Hypothalamus (tissue), 51 donors: Measurements from ENCODE around the gene CROCC2.

ENCODE experiments used
- DNase-seq, 51 donors: peaks; one replicate each; lab custom pipeline; 2025; lab: John Stamatoyannopoulos, UW

Gene CROCC2

DNA sequence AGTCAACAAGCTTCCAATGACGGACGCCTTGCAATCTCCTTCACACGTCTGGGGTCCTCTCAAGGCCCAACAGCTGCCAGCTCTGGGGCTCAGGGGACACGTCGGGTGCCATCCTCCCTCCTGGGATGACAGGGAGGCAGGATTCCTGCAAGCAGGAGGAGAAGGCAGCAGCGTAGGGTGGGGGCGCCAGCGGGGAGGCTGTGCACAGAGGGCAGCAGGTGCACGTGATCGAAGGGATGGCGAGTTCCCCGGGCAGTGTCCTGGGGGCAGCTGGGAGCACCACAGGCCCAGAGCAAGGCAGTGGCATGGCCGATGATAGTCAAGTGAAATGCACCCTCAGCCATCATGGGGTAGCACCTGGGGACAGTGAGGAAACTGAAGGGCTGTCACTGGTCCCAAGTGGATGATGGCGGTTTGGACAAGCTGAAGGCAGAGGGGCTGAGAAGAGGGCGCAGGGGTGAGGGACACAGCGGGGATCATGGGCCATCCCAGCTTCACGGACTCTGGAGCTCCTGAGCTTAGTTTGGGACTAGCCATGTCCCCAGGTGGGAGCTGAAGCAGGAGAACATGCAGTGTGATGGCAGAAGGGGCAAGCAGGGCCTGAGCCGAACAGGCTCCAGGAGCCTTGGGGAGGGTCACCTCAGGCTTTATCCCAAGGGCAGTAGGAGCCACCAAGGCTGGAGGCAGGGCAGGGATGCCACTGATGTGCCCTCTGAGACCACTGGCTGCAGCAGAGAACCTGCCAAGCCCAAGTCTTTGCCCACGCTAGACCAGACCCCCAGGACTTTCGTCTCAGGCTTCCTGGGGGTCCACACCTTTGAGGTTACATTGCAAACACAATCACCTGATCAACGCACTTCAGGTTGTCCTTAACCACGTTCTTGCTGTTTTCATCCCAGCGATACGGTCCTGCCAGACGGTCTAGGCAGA lies 76.0 kb downstream of the CROCC2 start:
- no peak for DNase-seq

DNA sequence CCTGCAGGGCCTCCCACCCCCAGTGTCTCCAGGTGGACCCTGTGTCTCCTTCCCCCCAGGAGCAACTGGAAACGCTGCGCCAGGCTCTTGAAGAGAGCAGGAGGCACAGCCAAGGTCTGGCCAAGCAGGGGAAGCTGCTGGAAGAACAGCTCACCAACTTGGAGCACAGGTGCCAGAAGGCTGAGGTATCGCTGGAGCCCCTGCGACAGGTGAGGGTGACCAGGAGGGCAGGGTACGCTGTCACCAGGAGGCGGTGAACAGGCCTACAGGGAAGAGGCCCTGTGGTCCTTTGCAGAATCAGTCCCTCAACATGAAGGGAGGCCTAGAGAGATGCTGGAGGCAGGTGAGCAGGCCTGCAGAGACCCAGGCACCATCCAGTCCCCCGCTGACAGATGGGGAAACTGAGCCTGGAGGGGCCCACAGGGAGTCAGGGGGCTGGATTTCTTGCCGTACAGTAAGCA lies 76.7 kb downstream of the CROCC2 start:
- no peak for DNase-seq

DNA sequence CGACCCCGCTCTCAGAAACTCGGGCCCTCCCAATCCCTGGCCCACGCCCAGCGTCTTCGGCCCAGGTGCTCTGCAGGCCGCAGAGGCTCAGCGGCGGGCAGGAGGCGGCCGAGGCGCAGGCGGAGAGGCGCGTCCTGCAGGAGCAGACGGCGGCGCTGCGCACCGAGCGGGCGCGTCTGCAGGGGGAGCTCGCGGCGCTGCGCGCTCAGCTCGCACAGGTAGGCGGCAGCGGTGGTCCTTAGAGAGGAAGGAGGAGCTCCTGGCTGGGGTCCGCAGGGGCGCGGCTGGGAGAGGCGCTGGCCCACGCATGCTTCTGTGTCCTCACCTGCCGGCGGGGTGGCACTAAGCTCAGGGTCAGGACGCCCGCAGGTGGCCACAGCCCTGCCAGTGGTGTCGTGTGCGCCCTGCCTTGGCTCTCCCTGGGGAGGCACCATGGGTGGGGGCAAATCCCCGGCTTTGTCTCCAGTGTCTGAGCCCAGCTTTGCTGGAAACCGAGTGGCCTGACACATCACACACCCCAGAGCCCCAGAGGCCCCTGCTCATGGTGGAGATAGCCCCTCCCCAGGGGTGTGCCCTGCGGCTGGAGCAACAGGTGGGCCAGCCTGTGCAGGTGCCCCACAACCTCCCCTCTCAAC lies 77.3 kb downstream of the CROCC2 start:
- no peak for DNase-seq

DNA sequence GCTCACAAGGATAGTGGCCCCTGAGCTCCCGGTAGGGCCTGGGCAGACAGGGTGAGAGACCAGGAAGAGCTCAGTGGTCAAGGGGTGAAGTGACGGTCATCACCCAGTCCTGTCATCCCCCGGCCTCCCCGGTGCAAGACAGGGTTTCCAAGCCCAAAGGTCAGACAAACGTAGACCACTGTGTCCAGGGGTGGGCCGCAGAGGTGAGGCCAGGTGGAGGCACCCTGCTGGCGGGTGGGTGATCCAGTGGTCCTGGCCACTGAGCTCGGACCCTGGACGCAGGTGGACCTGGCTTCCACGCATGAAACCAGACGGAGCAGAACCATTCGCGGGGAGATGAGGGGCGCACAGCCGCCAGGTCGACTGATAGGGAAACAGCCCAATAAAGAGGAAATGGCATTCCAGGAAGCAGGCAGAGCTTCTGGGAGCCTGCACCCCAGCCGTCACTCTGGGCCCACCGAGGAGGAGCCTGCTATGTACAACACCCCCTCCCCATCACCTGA lies 77.9 kb downstream of the CROCC2 start:
- no peak for DNase-seq

DNA sequence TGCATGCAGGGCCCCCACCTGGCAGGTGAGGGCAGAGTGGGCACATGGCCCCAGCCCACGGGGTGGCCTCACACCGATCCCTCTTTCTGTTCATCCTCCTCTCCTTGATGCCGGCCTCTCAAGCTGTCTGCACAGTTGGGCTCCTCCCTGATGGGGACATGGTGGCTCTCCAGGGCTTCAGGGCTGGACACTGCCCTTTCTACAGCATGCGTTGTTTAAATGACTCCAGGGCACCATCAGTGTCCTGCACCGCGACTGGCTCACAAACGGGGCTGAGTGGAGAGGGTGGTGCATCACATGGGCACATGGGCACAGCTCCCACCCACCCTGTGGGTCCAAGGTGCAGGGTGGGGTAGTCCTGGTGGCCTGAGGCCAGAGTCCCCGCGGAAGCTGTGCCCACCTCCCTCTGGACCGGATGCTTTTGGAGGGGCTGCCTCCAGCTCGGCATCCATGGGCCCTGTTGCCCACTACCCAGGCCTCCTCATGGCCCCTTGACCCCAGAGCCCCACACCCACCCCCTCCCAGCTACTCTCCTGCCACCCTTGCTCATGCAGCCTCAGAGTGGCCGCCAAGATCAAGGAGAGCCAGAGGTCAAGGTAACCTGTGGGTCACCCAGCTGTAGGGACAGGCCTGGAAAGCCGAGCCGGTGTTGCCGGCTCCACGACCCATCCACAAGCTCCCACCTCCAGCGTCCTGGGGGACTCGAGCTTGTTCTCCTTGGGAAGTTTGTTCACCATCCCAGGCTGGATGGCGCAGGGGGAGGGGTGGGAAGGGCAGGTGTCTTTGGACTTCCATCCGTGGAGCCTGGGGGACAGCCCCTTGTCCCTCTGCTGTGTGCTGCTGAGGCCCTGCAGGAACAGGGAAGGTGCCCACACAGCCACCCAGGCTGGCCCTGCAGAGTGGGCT lies 80.0 kb downstream of the CROCC2 start:
- DNase-seq = no peak

DNA sequence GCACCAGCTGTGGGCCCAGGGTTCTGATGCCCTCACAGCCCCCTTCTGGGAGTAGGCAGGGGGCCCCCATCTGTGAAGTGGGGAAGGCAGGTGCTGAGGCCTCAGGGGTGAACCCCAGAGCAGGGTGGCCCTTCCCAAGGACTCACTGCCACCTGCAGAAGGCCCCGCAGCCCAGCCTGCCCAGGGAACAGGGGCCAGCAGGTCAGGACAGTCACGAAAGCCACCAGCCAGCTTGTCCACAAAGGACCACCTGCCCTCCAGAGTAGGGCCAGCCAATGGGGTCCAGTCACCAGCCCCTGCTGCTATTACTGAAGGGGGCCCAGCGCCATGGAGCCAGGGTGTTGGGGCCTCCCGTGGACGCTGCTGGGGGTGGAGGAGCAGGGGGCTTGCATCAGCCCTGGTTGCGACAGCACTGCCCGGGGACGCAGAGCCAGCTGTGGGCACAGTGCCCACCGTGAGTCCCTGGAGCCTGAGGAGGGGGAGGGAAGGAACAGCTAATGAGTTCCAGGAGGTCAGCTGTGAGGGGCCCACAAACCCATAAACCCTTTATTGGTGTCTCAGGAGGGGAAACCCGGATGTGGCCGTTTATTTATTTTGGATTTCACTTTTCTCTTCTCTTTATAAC lies 80.8 kb downstream of the CROCC2 start:
- peak in 7 of 51 donors; percentile 9 to 58 (median 22) for DNase-seq

DNA sequence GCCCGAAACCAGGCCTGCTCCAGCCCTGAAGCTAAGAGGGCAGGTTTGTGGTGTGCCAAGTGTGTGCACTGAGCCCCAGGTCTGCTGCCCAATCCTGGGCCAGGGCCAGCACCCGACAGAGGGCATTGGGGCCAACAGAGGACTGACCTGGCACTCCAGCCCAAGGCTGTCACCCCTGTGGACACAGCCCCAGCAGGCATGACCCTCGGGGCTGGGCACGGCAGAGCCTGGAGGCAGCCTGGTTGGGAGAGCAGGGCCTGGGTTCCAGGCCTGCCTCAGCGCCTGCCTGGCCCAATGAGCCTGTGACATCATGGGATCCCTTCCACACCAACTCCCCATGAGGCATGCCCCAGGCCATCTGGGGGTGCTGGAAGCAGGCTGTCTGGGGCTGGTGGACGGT lies 81.5 kb downstream of the CROCC2 start:
- no peak for DNase-seq

DNA sequence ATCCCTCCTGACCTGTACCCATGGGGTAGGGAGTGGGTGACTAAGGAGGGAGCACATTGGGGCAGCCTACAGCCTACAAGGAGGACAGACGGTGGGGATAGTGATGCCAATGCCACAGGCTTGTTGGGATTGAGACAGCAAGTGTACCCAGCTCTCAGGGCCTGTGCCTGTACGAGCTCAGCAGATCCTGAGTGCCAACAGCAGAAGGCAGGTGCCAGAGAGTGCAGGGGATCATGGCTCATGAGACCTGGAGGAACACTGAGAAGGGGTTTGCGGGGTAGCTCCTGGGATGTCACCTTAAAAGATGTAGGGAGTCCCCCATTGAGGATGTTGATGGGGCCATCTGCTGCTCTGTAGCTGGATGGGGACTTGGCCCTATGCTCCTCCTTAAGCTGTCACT lies 82.0 kb downstream of the CROCC2 start:
- no peak for DNase-seq

DNA sequence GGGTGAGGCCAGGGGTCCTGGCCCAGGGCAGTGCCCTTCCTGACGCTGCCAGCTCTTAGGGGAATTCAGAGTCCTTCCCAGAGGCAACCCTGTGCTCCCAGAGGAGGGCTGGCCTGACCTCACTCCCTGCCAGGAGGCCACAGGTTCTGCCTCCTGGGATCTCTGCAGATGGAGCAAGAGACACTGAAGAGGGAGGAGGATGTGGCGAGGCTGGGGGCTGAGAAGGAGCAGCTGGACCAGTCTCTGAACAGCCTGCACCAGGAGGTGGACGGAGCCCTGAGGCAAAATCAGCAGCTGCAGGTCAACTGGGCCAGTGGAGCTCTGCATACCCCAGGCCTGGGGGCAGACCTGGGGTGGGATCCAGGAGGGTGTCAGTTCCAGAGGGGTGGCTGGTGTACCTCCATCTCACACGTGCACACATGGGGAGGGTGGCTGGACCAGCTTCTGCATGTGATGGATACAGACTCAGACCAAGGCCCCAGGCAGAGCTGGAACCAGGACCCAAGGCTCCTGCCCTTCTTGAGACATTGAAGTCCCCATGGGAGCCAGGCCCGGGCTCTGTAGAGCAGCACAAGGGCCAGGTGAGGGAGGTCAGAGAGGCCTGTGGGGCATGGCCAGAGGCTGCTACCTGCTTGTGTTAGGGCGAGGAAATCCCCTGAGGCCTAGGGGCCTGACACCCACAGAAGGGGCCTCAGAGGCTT lies 82.6 kb downstream of the CROCC2 start:
- DNase-seq = no peak

DNA sequence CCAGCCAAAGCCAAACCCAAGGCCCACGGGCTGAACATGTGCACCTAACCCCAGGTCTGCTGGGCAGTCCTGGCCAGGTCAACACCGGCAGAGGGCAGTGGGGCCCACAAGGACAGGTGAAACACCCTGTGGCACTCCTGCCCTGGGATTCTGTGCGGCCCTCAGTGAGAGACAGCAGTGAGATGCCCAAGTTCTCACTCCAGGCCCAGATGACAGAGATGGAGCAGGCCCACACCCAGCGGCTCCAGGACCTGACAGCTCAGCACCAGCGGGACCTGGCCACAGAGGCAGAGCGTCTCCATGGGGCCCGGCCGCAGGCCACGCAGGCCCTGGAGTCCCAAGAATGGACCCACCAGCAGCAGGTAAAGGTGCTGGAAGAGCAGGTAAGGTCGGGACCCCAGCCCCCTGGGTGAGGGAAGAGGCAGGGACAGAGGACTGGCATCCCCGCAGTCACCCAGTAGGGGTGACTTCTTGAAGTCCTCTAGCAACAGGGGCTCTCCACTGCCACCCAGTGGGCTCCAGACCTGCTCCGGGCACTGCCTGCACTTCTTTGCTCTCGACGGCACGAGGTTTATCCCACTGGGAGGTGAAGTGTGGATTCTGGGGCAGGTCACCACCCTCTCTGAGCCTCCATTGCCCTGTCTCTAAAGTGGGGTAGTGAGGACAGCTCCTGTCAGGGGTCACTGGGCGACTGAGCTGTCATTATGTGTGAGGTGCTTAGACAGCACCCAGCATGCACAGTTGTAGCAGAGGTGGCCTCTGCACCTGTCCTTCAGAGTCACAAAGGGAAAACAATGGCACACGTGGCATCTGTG lies 83.5 kb downstream of the CROCC2 start:
- no peak for DNase-seq

DNA sequence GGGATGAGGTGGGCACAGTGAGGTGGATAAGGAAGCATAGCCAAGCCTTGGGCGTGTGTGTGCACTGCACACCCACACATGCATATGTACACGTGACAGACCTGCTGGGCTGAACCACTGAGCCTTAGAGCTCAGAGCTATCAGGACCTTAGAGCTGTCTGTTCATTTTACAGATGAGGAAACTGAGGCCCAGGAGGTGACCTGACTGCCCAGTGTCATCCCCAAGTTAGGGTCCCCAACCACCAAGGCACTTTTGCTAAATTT lies 84.1 kb downstream of the CROCC2 start:
- no peak for DNase-seq

DNA sequence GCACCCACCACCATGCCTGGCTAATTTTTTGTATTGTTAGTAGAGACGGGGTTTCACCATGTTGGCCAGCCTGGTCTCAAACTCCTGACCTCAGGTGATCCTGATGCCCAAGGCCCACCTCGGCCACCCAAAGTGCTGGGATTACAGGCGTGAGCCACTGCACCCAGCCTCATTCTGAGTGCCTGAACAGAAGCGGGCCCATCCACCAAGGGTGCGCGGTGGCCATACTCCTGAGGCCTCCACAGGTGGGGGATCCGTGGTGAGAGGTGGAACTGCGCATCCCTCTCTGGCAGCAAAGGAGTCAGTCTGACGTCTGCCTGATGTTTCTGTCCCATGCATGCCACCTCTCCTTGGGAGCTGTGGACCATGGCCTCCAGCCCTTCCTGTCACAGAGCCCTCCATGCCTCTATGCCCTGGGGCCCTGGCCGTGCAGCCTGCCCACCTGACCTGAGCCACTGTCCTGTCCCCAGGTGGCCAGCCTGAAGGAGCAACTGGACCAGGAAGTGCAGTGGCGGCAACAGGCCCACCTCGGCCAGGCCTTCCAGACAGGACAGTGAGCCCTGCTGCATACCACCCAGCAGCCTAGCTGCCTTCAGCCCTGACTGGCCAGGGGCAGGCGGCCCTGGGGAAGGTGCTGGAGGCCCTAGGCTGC lies 84.7 kb downstream of the CROCC2 start:
- no peak for DNase-seq

DNA sequence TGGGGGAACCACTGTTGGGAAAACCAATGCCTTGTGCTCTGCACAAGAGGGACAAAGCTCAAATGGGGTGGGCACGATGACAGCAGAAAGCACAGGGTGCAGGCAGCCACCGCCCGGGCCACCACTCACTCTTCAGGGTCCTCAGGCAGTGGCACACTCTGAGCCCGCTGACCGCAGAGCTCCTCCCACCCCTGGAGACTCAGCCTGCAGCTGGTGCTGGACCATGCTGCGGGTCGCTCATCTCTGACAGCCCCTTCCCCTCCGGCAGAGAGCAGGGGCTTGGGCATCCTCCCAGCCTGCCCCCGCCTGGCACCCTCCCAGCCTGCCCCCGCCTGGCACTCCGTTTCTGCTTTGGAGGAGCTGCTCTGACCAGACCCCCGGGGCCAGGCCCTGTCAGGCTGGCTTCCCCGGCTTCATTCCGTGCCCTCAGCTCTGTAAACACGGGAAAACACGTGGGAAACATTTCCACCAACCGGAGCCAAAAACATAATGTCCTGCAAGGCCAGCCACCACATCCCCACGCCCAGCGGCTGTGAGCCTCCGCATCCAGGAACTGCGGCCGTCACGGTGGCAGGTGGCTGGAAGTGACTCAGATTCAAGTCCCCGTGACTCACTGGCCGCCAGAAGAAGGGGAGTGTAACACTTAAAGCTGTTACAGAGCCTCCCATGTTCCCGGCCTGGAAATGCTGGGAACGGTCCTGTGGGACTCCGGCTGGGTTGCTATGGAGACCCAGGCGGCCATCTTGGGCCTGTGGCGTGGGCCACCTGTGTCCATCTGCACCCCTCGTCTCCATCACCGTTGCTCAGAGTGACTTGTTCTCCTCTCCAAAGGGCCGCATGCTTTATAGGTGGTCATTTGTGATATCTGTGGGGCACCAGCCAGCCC lies 85.5 kb downstream of the CROCC2 start:
- DNase-seq = peak in 20 of 51 donors; percentile 24 to 79 (median 42)

DNA sequence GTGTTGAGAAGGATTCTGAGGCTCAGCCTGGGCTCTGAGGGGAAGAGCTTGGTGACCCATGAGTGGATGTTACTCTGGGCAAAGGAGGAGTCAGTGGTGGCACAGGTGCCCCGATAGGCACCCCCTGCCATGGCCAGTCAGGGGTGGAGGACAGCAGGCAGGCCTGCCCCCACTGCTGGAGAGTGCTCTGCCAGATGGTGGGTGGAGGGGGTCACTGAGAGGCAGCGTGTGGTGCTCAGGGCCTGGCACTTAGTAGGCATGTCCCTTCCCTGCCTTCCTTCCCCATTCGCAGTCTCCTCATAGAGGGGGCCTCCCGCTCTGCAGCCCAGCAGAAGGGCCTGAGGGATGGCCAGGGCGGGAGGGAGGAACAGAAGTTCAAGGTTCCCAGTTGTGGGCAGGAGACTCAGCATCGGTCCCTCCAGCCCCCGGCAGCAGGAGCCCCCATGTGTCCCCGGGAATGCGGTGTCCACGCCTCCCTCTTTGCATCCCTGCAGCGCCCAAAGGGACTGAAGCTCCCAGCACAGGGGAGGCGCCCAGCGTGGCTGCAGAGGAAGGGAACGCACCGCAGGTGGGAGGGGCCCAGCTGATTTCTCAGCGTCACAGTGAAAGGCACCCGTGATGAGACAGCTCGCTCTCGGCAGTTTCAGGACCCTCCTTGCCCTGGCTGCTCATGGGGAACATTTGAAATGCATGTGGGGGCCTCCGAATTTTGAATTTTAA lies 86.6 kb downstream of the CROCC2 start:
- no peak for DNase-seq

DNA sequence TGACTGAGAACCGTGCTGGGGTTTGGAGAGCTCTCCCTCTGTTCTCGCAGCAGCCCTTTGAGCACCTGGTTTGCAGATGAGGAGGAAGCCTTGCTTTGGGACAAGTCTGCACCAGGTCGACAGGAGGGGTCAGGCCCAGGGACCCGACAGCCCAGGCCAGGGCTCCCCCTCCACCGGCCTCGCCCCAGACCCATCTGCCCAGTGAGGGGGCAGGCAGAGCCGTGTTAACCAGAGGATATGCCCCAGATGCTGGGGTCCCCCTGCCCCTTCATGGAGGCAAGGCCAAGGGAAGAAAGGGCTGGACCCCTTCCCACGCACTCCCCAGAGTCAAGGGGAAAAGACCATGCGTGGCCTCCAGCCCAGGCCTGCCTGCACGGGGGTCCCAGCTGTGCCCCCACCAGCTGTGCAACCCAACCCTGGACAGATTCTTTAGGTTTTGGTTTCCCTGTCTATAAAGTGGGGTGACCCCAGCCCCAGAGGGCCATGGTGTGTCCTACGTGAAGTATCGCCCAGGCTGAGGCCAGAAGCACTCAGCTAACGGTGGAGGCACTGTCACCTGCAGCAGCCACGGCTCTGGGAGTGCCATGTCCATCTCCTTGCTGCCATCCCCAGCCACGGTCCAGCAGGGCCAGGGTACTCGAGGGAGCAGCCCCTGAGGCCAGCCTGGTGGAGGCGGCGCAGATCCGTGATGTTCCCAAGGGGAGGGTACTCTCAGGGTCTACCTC lies 87.5 kb downstream of the CROCC2 start:
- no peak for DNase-seq
